ENCODE data around the gene INO80E. TPM values are rescaled to one million over a fixed set of nuclear protein-coding genes. Genes with fewer than 3 reads are reported as not detected.

Gene INO80E
- polyA plus RNA-seq, 1 of the 3 experiments (the other 2 are of a cell fraction): 46.6 TPM

DNA sequence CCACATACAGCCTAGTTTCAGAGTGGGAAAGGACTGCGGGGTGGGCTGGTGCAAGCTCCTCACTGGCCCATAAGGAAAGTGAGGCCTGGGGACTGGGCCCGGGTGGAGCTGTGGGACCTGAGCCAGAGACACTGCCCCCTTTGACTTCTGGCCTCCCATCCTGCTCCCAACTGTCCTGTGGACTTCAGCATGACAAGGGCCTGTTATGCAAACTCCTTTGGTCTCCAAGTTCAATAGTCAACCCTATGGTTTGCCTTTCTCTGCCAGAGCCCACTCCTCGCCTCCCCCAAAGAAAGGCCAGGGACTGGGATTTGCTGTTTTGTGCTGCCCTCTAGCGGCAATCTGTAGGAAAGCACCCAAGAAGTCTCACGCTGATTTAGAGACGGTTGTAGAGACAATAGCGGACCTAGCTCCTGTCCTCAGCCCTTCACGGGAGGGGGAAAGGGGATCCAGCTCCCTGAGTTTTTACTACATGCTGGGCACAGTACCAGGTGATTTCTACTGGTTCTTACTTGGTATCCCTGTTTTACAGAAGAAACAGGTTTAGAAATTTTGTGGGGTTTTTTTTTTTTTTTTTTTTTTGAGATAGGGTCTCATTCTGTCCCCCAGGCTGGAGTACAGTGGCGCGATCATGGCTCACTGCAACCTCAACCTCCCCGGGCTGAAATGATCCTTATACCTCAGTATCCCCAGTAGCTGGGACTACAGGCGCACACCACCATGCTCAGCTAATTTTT is 36.2 kb downstream of the INO80E start (continued):
- TF ChIP-seq, protein P1, sequence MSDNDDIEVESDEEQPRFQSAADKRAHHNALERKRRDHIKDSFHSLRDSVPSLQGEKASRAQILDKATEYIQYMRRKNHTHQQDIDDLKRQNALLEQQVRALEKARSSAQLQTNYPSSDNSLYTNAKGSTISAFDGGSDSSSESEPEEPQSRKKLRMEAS (IDR thresholded peaks at IDR 0.05; ENCODE audit: low read depth): no peak
- TF ChIP-seq EP300 (IDR thresholded peaks at IDR 0.05; ENCODE audit: borderline replicate concordance in 1 of 2, low read depth in 1 of 2, low read length in 1 of 2): no peak
- TF ChIP-seq RXRA (IDR thresholded peaks at IDR 0.05; ENCODE audit: borderline replicate concordance, low read depth): no peak
- no peak for TF ChIP-seq PBX3 (IDR thresholded peaks at IDR 0.05)
- TF ChIP-seq TCF12 (IDR thresholded peaks at IDR 0.05): no peak
- TF ChIP-seq, protein P2, sequence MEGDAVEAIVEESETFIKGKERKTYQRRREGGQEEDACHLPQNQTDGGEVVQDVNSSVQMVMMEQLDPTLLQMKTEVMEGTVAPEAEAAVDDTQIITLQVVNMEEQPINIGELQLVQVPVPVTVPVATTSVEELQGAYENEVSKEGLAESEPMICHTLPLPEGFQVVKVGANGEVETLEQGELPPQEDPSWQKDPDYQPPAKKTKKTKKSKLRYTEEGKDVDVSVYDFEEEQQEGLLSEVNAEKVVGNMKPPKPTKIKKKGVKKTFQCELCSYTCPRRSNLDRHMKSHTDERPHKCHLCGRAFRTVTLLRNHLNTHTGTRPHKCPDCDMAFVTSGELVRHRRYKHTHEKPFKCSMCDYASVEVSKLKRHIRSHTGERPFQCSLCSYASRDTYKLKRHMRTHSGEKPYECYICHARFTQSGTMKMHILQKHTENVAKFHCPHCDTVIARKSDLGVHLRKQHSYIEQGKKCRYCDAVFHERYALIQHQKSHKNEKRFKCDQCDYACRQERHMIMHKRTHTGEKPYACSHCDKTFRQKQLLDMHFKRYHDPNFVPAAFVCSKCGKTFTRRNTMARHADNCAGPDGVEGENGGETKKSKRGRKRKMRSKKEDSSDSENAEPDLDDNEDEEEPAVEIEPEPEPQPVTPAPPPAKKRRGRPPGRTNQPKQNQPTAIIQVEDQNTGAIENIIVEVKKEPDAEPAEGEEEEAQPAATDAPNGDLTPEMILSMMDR (IDR thresholded peaks at IDR 0.05): peak; percentile 90
- no peak for TF ChIP-seq MEF2A (IDR thresholded peaks at IDR 0.05; ENCODE audit: borderline replicate concordance, low read depth)
- TF ChIP-seq FOXJ3 (CRISPR knock-in tag; IDR thresholded peaks at IDR 0.05): no peak
- TF ChIP-seq SMC3 (IDR thresholded peaks at IDR 0.05; ENCODE audit: low read depth, low read length): peak; percentile 49
- no peak for TF ChIP-seq RCOR1 (IDR thresholded peaks at IDR 0.05; ENCODE audit: low read length)
- TF ChIP-seq TEAD4 (IDR thresholded peaks at IDR 0.05; ENCODE audit: borderline replicate concordance, insufficient read depth): no peak
- TF ChIP-seq ELF1 (IDR thresholded peaks at IDR 0.05): no peak
- 0 out of 2 replicates have a peak, but pooled peaks have one; percentile 20 for TF ChIP-seq MXI1 (IDR thresholded peaks at IDR 0.05; ENCODE audit: low read depth, low read length)

DNA sequence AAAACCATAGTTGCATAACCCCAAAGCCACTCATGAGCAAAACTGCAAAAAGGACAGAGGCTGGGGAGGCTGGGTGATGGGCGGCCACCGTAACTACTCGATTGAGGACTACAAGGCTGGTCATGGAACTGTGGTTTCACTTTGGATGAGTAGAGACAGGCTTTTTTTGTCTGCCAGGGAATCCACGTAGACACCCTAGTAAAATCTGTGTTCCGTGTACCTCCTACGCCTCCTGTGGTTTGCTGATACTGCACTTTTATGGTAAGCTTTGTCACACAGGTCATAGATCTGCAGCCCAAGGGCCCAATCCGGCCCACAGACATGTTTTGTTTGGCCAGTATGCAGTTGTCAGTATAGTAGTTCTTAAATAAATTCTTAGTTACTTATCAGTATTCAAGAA is 37.2 kb downstream of the INO80E start:
- no peak overlapping the region for H3K9ac ChIP-seq

More for the DNA sequence above, 37.2 kb downstream of the INO80E start:
- Histone ChIP-seq H3K9me2 (no peaks in the 10 kb centered on the region), H3K79me2 (ENCODE audit: insufficient read depth) (no peaks in the 10 kb centered on the region), H4K20me1 (ENCODE audit: insufficient read depth) (no peaks in the 10 kb centered on the region), H3K27me3 (ENCODE audit: insufficient read depth) (no peaks in the 10 kb centered on the region), H3K4me2 (no peak overlapping the region), H3F3A (replicated peaks; ENCODE audit: insufficient read depth) (no peaks in the 10 kb centered on the region), H3K36me3 (replicated peaks in 1 of 2; ENCODE audit: control insufficient read depth in 1 of 2, insufficient read depth in 2 of 2, low read length in 1 of 2) (no peaks in the 10 kb centered on the region), H3K4me1 (ENCODE audit: control insufficient read depth in 1 of 2, insufficient read depth in 2 of 2, low read depth in 1 of 2, low read length in 1 of 2) (peaks cover 6 to 26% of the 10 kb centered on the region in 2 experiments; a peak in 2 of 4 replicates), H2AFZ (ENCODE audit: low read depth) (no peak overlapping the region), H3K4me3 (ENCODE audit: low read depth in 2 of 2, low read length in 1 of 2) (no peak overlapping the region), H3K9me3 (no peaks in the 10 kb centered on the region), H3K27ac (ENCODE audit: low read depth in 2 of 2, low read length in 1 of 2) (no peak overlapping the region)
- TF ChIP-seq POLR2AphosphoS5 (IDR thresholded peaks at IDR 0.05; ENCODE audit: low read depth, low read length): no peak
- TF ChIP-seq TCF12 (IDR thresholded peaks at IDR 0.05): no peak
- no peak for TF ChIP-seq TAF1 (IDR thresholded peaks at IDR 0.05; ENCODE audit: borderline replicate concordance, low read depth, low read length)
- TF ChIP-seq, protein P2 (IDR thresholded peaks at IDR 0.05): no peak
- TF ChIP-seq TEAD4 (IDR thresholded peaks at IDR 0.05; ENCODE audit: borderline replicate concordance, insufficient read depth): no peak
- no peak for TF ChIP-seq NRF1 (IDR thresholded peaks at IDR 0.05; ENCODE audit: low read depth, low read length)
- no peak for TF ChIP-seq CHD2 (IDR thresholded peaks at IDR 0.05; ENCODE audit: low read length, partially characterized antibody)
- no peak for TF ChIP-seq USF2 (IDR thresholded peaks at IDR 0.05; ENCODE audit: borderline replicate concordance, low read depth, low read length)
- no peak for TF ChIP-seq GATA2 (CRISPR knock-in tag; IDR thresholded peaks at IDR 0.05)
- no peak for TF ChIP-seq FOXJ3 (CRISPR knock-in tag; IDR thresholded peaks at IDR 0.05)
- TF ChIP-seq SIN3A (IDR thresholded peaks at IDR 0.05; ENCODE audit: borderline replicate concordance, low read depth, low read length): no peak
- WGBS (ENCODE audit: low lambda C conversion rate): 74% methylated on average over 7 of the region's 7 CpGs
- CTCF ChIA-PET: interaction anchor here (0.9 to 3.9 kb wide), 12 partner anchors 7 to 225 kb away, joined by 3 to 43 read pairs (median 18); partner anchors contain the start of genes ASPHD1, C16orf92, MVP and SEZ6L2
- POLR2A ChIA-PET: interaction anchor here (1.4 kb wide), 1 partner anchor 20 kb away, joined by 4 read pairs; a partner anchor contains a TSS
- DNase-seq: no peak

Data from SK-N-SH (cell line).